BE2C (cell line): ENCODE data around the gene PLEKHA5.

Experiments
- DNase-seq: peaks from one replicate; pipeline ENCODE4 v3.0.0-alpha.2; 2020
- H3K27me3 ChIP-seq: fragments of 250-450 bp; sonication (Bioruptor Pico); 2 replicates; pipeline ENCODE4 v1.5.1; 2020; ENCODE audit warnings: mild to moderate bottlenecking
- H3K36me3 ChIP-seq: fragments of 250-450 bp; sonication (Bioruptor Pico); 2 replicates; pipeline ENCODE4 v1.5.1; 2020; ENCODE audit warnings: mild to moderate bottlenecking
- H3K4me1 ChIP-seq: fragments of 250-450 bp; sonication (Bioruptor Pico); 2 replicates; pipeline ENCODE4 v1.5.1; 2020
- H3K4me3 ChIP-seq: 2 replicates; pipeline ENCODE4 v1.5.1; 2011; ENCODE audit warnings: low read depth, low read length
- H3K9me3 ChIP-seq: fragments of 250-450 bp; sonication (Bioruptor Pico); 2 replicates; pipeline ENCODE4 v1.5.1; 2020
- TF ChIP-seq, protein P1 (sequence below): IDR thresholded peaks from 2 replicates; pipeline ENCODE4 v1.5.1; 2012; ENCODE audit warnings: mild to moderate bottlenecking, low read depth, low read length

The PLEKHA5 gene

GRCh38 chr12:19148860-19149259 is 19.3 kb downstream of the PLEKHA5 start:
- H3K36me3 ChIP-seq, result peaks cover 3% of the 10 kb centered on the region; the same call in 1 of the 2 replicates
- no peaks in the 10 kb centered on the region for H3K27me3 ChIP-seq
- H3K4me3 ChIP-seq, result no peak overlapping the region
- no peaks in the 10 kb centered on the region for H3K9me3 ChIP-seq
- no peak for DNase-seq
- TF ChIP-seq, protein P1, sequence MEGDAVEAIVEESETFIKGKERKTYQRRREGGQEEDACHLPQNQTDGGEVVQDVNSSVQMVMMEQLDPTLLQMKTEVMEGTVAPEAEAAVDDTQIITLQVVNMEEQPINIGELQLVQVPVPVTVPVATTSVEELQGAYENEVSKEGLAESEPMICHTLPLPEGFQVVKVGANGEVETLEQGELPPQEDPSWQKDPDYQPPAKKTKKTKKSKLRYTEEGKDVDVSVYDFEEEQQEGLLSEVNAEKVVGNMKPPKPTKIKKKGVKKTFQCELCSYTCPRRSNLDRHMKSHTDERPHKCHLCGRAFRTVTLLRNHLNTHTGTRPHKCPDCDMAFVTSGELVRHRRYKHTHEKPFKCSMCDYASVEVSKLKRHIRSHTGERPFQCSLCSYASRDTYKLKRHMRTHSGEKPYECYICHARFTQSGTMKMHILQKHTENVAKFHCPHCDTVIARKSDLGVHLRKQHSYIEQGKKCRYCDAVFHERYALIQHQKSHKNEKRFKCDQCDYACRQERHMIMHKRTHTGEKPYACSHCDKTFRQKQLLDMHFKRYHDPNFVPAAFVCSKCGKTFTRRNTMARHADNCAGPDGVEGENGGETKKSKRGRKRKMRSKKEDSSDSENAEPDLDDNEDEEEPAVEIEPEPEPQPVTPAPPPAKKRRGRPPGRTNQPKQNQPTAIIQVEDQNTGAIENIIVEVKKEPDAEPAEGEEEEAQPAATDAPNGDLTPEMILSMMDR, result no peak
- no peaks in the 10 kb centered on the region for H3K4me1 ChIP-seq

DNA sequence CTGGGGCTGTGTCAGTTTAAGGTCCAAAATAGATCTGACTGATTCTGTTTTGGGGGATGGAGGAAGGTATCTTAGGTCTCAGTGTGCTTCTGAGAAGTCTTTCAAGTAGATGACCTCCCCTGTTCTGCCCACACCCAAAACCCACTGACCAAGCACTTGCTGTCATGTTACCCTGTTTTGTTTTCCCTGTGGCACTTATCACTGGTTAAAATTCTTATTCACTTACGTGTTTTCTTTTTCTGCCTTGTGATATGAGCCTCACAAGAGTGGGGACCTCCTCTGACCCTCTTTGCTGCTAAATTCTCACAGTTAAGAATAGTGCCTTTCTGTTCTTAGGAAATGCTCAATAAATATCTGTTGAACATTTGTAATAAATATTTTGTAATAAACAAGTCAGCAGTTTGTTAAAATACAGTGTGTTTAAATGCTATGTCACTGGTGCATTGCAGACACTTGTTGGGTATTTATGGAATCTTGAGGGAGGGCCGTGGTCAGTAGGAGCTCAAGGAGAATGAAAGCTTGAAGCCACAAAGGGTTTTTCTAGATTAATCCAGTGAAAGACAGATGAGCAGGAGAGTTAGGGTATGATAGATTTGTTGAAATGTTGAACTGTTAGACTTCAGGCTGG is 20.9 kb downstream of the PLEKHA5 start:
- TF ChIP-seq, protein P1, result no peak
- Histone ChIP-seq H3K27me3 (no peaks in the 10 kb centered on the region), H3K4me1 (0 out of 2 replicates have a peak, but pooled peaks cover 3% of the 10 kb centered on the region), H3K4me3 (no peak overlapping the region), H3K36me3 (peaks cover 3% of the 10 kb centered on the region; the same call in 1 of the 2 replicates), H3K9me3 (no peaks in the 10 kb centered on the region)
- no peak for DNase-seq

GRCh38 chr12:19151298-19151697 is 21.8 kb downstream of the PLEKHA5 start:
- H3K9me3 ChIP-seq, result no peaks in the 10 kb centered on the region
- peaks cover 3% of the 10 kb centered on the region; the same call in 1 of the 2 replicates for H3K36me3 ChIP-seq
- TF ChIP-seq, protein P1, result no peak
- no peaks in the 10 kb centered on the region for H3K27me3 ChIP-seq
- DNase-seq, result no peak
- H3K4me3 ChIP-seq, result no peak overlapping the region
- H3K4me1 ChIP-seq, result 0 out of 2 replicates have a peak, but pooled peaks cover 3% of the 10 kb centered on the region

- Histone ChIP-seq H3K27me3 (no peaks in the 10 kb centered on the region), H3K4me3 (no peak overlapping the region), H3K4me1 (0 out of 2 replicates have a peak, but pooled peaks cover 3% of the 10 kb centered on the region), H3K36me3 (peaks cover 3% of the 10 kb centered on the region; the same call in 1 of the 2 replicates), H3K9me3 (no peaks in the 10 kb centered on the region)
- DNase-seq, result no peak
- TF ChIP-seq, protein P1, result no peak
These were observed 23.9 kb downstream of the PLEKHA5 start for GRCh38 chr12:19153396-19153795.

GRCh38 chr12:19154686-19155085 is 25.2 kb downstream of the PLEKHA5 start:
- no peaks in the 10 kb centered on the region for H3K27me3 ChIP-seq
- TF ChIP-seq, protein P1, result no peak
- DNase-seq, result no peak

More at GRCh38 chr12:19154686-19155085, 25.2 kb downstream of the PLEKHA5 start:
- H3K9me3 ChIP-seq, result no peaks in the 10 kb centered on the region
- 0 out of 2 replicates have a peak, but pooled peaks cover 3% of the 10 kb centered on the region for H3K4me1 ChIP-seq
- peaks cover 2% of the 10 kb centered on the region; the same call in 1 of the 2 replicates for H3K36me3 ChIP-seq
- H3K4me3 ChIP-seq, result no peak overlapping the region
